ELF-1 (cell line): ENCODE results near the gene MPZL1.

Source experiments
- DNase-seq: peaks from one replicate; pipeline ENCODE4 v3.0.0-alpha.2; 2016; ENCODE audit warnings: low read depth, low spot score

Gene MPZL1

DNA sequence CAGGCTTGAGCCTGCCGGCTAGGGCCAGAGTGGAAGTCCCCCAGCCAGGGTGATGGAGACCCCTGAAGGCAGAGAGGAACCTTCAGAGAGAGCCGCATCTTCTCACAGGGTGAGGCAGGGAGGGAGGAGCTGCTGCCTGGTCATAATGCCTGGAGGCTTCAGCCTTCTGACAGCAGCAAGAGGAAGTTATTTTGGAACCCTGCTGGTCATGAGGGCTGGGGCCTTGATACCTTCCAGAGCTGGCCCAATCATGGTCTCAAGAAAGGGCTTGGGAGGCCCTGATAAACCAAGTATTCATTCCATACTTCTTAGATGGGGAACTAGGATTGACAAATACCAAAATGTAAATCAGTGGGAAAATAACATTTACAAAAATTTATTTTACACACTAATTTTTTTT is 26.6 kb upstream of the MPZL1 start:
- DNase-seq: peak; percentile 74

- DNase-seq: peak; percentile 63
Measured at GRCh38 chr1:167695756-167696561, 25.8 kb upstream of the MPZL1 start.

DNA sequence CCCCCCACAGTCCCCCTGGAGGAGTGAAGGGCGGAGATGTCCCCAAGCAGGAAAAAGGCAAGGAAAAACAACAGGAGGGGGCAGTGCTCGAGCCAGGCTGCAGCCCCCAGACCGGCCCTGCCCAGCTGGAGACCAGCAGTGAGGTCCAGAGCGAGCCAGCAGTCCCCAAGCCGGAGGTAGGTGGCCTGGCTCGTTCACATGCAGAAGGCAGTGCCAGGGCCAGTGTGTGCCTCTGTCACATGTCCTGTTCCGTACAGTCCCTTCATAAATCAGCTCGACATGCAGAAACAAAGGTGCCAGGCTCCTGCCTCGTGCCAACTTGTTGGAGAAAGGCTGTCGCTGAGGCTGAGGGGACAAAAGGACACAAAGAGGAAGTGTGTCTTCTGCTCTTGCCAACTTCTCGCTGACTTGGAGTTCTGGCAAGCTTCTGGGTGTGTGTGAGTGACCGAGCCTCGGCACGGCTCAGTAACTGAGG is 24.1 kb upstream of the MPZL1 start:
- DNase-seq: peak; percentile 39

GRCh38 chr1:167698313-167698712 is 23.5 kb upstream of the MPZL1 start:
- no peak for DNase-seq

DNA sequence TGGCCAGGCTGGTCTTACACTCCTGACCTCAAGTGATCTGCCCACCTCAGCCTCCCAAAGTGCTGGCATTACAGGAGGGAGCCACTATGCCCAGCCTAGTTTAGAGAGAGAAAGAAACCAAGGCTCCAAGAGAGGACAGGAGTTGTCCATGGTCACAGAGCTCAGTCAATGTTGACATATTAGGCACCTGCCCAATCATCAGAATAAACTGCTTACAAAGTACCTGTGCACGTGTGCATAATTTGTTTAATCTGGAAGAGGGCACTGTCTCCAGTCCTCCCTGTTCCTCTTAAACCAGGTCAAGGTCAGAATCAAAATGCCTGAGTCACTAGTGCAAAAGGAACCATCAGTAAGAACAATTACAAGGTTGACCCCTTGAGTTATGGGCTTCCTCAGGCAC is 20.3 kb upstream of the MPZL1 start:
- DNase-seq: no peak

DNA sequence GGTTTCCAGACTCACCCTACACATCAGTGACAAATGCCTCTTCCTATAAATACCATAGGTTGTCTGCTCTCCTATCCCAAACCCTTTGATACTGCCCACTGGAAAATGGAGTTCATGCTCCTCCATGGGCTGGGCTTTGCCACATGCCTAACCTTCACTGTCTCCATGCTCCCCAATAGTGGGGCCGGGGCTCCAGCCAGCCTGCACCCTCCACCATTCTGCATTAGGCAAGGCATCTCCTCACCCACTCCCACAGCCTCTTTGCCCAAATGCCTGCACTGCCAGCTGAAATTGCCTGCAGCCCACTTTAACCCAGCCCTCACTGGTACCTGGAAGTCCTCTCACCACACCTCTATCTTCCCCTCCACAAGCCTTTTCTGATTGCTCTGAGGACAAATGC is 18.2 kb upstream of the MPZL1 start:
- DNase-seq: no peak

- no peak for DNase-seq
Measured at GRCh38 chr1:167704715-167705114, 17.1 kb upstream of the MPZL1 start.

DNA sequence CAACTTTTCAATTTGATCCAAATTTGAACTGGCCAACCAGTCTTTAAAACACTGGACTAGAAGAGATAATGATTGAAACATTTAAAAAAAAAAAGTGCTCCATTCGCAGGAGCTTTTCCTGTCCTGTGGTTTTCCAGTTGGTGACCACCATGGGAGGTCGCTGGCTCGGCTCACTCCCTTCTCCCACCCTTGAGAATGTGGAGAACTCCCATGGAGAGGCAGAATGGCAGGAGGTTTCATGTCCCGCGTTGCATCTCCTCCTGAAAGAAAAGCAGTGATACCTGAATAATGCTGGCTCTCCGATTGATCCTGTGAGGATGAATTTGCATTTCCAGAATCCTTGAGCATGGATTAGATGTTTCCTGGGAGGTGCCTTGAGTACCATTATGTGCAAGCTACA is 16.5 kb upstream of the MPZL1 start:
- DNase-seq: no peak

- DNase-seq: no peak
Measured at GRCh38 chr1:167706363-167706762, 15.4 kb upstream of the MPZL1 start.

- no peak for DNase-seq
Measured at GRCh38 chr1:167706931-167707877, 14.6 kb upstream of the MPZL1 start.

GRCh38 chr1:167707942-167708341 is 13.8 kb upstream of the MPZL1 start:
- no peak for DNase-seq

DNA sequence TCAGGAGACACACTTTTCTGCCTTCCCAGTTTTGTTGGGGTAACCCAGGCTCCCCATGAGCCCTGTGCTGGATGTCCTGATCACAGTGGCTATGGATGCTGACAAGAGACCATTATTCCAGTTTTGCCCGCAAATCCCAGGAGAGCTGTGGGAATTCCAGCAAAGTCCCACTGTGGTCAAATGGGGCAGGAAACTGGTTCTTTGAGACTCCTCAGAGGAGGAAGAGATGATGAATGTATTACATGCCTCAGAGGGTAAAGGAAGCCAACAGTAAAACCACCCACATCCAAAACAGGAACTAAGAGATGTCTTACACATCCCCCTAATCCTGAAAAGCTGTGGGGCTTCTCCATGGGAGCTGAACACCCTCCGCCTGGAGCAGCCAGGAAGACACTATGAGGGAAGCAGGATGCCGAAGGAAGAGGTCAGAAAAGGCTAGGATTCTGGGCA is 12.8 kb upstream of the MPZL1 start:
- no peak for DNase-seq

DNA sequence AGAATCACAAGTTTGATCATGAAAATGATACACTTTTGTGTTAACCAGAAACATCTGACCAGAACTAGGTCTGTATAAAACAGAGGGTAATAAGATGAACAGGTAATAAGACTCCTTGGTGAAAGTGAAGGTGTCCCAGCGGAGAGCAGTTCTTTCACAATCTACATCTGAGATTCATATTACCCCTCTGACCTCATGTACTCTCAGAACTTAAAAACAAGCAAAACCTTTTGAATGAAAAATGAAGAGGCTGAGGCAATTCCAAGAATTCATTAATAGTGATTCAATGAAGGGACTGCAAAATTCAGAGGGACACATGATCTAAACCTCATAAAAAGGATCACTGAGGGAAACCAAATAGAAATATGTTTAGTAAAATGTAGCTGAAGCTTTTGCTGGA is 10.9 kb upstream of the MPZL1 start:
- no peak for DNase-seq

- DNase-seq: no peak
Measured at GRCh38 chr1:167711797-167712196, 10.0 kb upstream of the MPZL1 start.

GRCh38 chr1:167713330-167714081 is 8.3 kb upstream of the MPZL1 start:
- DNase-seq: peak; percentile 66

DNA sequence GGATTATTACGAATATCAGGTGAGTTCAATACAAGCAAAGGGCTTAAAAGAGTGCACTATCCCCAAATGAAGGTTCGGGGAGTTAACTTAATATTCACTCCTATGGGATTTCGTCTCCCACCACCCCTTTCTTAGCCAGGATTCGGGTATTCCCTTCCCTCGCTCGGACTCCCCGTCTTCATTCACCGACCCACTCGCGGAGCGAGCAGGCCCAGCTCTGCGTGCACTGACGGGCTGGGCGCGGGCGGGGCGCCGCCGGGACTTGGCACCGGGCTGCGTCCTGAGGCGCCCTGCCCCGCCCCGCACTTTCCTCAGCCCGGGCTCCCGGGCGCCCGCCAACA is 7.7 kb upstream of the MPZL1 start:
- no peak for DNase-seq

GRCh38 chr1:167714439-167715156 is 7.2 kb upstream of the MPZL1 start:
- DNase-seq: peak; percentile 96

GRCh38 chr1:167715157-167715999 is 6.4 kb upstream of the MPZL1 start:
- peak; percentile 93 for DNase-seq

DNA sequence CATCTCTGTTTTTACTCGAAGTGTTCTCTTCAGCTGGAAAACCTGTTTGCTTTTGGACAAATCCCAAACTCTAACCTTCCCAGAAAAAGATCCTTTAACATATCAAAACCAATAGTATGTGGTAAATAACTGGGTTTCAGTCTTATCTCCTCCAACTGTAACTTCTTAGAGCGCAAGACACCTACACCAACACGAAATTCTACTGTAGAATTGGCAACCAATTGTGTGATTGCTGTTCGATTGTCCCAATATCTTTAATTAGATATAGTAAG is 5.8 kb upstream of the MPZL1 start:
- no peak for DNase-seq

- no peak for DNase-seq
Measured at GRCh38 chr1:167717351-167717750, 4.4 kb upstream of the MPZL1 start.
